Smooth muscle cell (in vitro differentiated cells): ENCODE results near the gene FOXK2. TPM values are rescaled to one million over a fixed set of nuclear protein-coding genes. Genes with fewer than 3 reads are reported as not detected.
A peak's percentile ranks its signal among the peaks of the same experiment; 100 is the strongest.

Experiments used
- DNase-seq: peaks from one replicate; lab custom pipeline; 2025; ENCODE audit not compliant: unreplicated experiment; lab: John Stamatoyannopoulos, UW
- H2AFZ ChIP-seq: fragments of 200-600 bp; sonication (generic); 2 replicates; pipeline ENCODE4 v1.6.0; 2016; ENCODE audit warnings: antibody characterized with exemption, low read depth, mild to moderate bottlenecking
- H3F3A ChIP-seq: fragments of 200-600 bp; sonication (generic); 2 replicates; pipeline ENCODE4 v1.6.0; 2017; ENCODE audit warnings: antibody characterized with exemption, low read depth
- H3K27ac ChIP-seq: fragments of 200-600 bp; sonication (generic); 2 replicates; pipeline ENCODE4 v1.5.1; 2016; ENCODE audit warnings: low read depth, mild to moderate bottlenecking
- H3K27me3 ChIP-seq: fragments of 200-600 bp; sonication (generic); 2 replicates; pipeline ENCODE4 v1.6.1; 2016; ENCODE audit warnings: low read depth, mild to moderate bottlenecking
- H3K36me3 ChIP-seq: fragments of 200-600 bp; sonication (generic); 2 replicates; pipeline ENCODE4 v1.5.1; 2016; ENCODE audit warnings: low read depth
- H3K4me1 ChIP-seq: fragments of 200-600 bp; sonication (generic); 2 replicates; pipeline ENCODE4 v1.5.1; 2016; ENCODE audit warnings: low read depth
- H3K4me2 ChIP-seq: fragments of 200-600 bp; sonication (generic); 2 replicates; pipeline ENCODE4 v1.6.0; 2016; ENCODE audit warnings: mild to moderate bottlenecking
- H3K4me3 ChIP-seq: fragments of 200-600 bp; sonication (generic); 2 replicates; pipeline ENCODE4 v1.5.1; 2016; ENCODE audit warnings: mild to moderate bottlenecking
- H3K79me2 ChIP-seq: fragments of 200-600 bp; sonication (generic); 2 replicates; pipeline ENCODE4 v1.6.0; 2016; ENCODE audit warnings: low read depth, mild to moderate bottlenecking
- H3K9ac ChIP-seq: fragments of 200-600 bp; sonication (generic); 2 replicates; pipeline ENCODE4 v1.6.0; 2016; ENCODE audit warnings: low read depth
- H3K9me3 ChIP-seq: fragments of 200-600 bp; sonication (generic); replicated peaks from 2 replicates; pipeline ENCODE4 v1.5.1; 2016; ENCODE audit warnings: low read depth
- H4K20me1 ChIP-seq: fragments of 200-600 bp; sonication (generic); 2 replicates; pipeline ENCODE4 v1.6.0; 2016; ENCODE audit warnings: low read depth
- WGBS: methylation state at CpG from one replicate; pipeline ENCODE4 v1.1.7; 2016; ENCODE audit warnings: low lambda C conversion rate; 5-methylcytosine and 5-hydroxymethylcytosine counted together
- polyA plus RNA-seq: library from polyadenylated mRNA; unstranded; fragments of >200 nt; fragmentation: Nextera tagmentation; extraction: Ambion mirVana; gene quantifications from 2 replicates; pipeline ENCODE4 v1.2.1, GENCODE V29; 2016
- total RNA-seq: library from RNA; depleted of rRNA; stranded (reverse); fragments of >200 nt; gene quantifications from 2 replicates; pipeline ENCODE4 v1.2.3, GENCODE V29; 2014
- TF ChIP-seq, protein P1 (sequence below): fragments of 200-600 bp; sonication (generic); IDR thresholded peaks from 2 replicates; pipeline ENCODE4 v1.5.1; 2017; ENCODE audit warnings: borderline replicate concordance, mild to moderate bottlenecking, antibody characterized with exemption; ENCODE audit not compliant: insufficient read depth, poor library complexity, severe bottlenecking

The FOXK2 gene
- total and polyA plus RNA-seq, 2 experiments from 2014 or later = 25.9 to 27.1 TPM

GRCh38 chr17:82647593-82648164 lies 128.1 kb downstream of the FOXK2 start:
- peak overlapping the region; percentile 99 for H3K4me2 ChIP-seq
- TF ChIP-seq, protein P1, sequence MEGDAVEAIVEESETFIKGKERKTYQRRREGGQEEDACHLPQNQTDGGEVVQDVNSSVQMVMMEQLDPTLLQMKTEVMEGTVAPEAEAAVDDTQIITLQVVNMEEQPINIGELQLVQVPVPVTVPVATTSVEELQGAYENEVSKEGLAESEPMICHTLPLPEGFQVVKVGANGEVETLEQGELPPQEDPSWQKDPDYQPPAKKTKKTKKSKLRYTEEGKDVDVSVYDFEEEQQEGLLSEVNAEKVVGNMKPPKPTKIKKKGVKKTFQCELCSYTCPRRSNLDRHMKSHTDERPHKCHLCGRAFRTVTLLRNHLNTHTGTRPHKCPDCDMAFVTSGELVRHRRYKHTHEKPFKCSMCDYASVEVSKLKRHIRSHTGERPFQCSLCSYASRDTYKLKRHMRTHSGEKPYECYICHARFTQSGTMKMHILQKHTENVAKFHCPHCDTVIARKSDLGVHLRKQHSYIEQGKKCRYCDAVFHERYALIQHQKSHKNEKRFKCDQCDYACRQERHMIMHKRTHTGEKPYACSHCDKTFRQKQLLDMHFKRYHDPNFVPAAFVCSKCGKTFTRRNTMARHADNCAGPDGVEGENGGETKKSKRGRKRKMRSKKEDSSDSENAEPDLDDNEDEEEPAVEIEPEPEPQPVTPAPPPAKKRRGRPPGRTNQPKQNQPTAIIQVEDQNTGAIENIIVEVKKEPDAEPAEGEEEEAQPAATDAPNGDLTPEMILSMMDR = no peak
- DNase-seq = peak; percentile 32
- no peaks in the 10 kb centered on the region for H3K27me3 ChIP-seq
- no peaks in the 10 kb centered on the region for H3K9me3 ChIP-seq
- peak overlapping the region; percentile 82 for H3K4me3 ChIP-seq
- H4K20me1 ChIP-seq = peaks cover 52% of the 10 kb centered on the region
- H3K4me1 ChIP-seq = peaks cover 5% of the 10 kb centered on the region
- H3K36me3 ChIP-seq = no peaks in the 10 kb centered on the region
- H3F3A ChIP-seq = no peaks in the 10 kb centered on the region
- peak overlapping the region; percentile 97 for H3K9ac ChIP-seq
- WGBS = 2% methylated on average over 35 of the region's 54 CpGs
- no peak overlapping the region for H2AFZ ChIP-seq
- peak overlapping the region; percentile 92 for H3K27ac ChIP-seq
- peaks cover 53% of the 10 kb centered on the region for H3K79me2 ChIP-seq

DNA sequence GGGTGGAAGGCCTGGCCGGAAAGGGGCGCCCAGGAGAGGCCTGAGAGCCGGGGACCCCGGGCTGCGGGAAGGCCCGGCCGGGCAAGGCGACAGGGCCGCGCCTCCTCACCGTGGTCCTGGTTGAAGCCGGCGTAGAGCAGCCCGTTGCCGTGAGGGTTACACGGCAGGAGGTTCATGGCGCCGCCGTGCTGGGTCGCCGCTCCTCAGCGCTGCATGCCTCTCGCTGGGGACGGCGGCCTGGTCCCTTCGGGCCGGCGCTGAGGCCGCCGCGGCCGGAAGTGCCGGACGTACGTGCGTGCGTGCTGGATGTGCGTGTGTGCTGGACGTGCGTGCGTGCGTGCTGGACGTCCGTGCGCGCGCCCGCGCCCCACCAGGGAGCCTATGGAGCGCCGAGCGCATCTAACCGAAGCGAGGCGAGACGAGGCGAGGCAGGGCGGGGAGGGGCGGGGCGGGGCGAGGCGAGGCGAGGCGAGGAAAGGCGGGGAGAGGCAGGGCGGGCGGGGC lies 128.7 kb downstream of the FOXK2 start, which contains the start of gene WDR45B:
Gene WDR45B, minus strand, starts transcription at position 280 of the 504 bp plus-strand sequence. Its CDS starts 104 bp downstream, at position 176.
- TF ChIP-seq, protein P1 = no peak
- H2AFZ ChIP-seq = no peak within 1 kb of the TSS
- no peaks in the 10 kb centered on the region for H3K36me3 ChIP-seq
- peak within 1 kb of the TSS; percentile 82 for H3K4me3 ChIP-seq
- WGBS = 0% methylated on average over 26 of the region's 67 CpGs
- H3K4me2 ChIP-seq = peak within 1 kb of the TSS; percentile 99
- H3K4me1 ChIP-seq = peaks cover 5% of the 10 kb centered on the region
- peaks cover 48% of the 10 kb centered on the region for H3K79me2 ChIP-seq
- DNase-seq = peak; percentile 75
- peak within 1 kb of the TSS; percentile 97 for H3K9ac ChIP-seq
- H3F3A ChIP-seq = no peaks in the 10 kb centered on the region
- peak within 1 kb of the TSS; percentile 92 for H3K27ac ChIP-seq
- H3K9me3 ChIP-seq = no peaks in the 10 kb centered on the region
- no peaks in the 10 kb centered on the region for H3K27me3 ChIP-seq
- H4K20me1 ChIP-seq = peaks cover 47% of the 10 kb centered on the region

GRCh38 chr17:82648742-82649331 lies 129.3 kb downstream of the FOXK2 start:
- Histone ChIP-seq H3K9ac (no peak overlapping the region), H3K27me3 (no peaks in the 10 kb centered on the region), H3K4me3 (peak overlapping the region; percentile 45), H3K27ac (no peak overlapping the region), H3K79me2 (peaks cover 42% of the 10 kb centered on the region), H3K4me1 (peaks cover 5% of the 10 kb centered on the region), H4K20me1 (peaks cover 41% of the 10 kb centered on the region), H3K36me3 (no peaks in the 10 kb centered on the region), H2AFZ (no peak overlapping the region), H3K9me3 (no peaks in the 10 kb centered on the region), H3K4me2 (peak overlapping the region; percentile 77), H3F3A (no peaks in the 10 kb centered on the region)
- no peak for DNase-seq
- no CpG with 5 or more reads among the region's 37 CpGs for WGBS
- TF ChIP-seq, protein P1 = no peak
